ENCODE measurements around the gene TVP23C. TPM values are rescaled to one million over a fixed set of nuclear protein-coding genes. Genes with fewer than 3 reads are reported as not detected.

TVP23C gene
- polyA plus RNA-seq, 4 donors, result 12.7 to 19.2 (median 14.2) TPM

DNA sequence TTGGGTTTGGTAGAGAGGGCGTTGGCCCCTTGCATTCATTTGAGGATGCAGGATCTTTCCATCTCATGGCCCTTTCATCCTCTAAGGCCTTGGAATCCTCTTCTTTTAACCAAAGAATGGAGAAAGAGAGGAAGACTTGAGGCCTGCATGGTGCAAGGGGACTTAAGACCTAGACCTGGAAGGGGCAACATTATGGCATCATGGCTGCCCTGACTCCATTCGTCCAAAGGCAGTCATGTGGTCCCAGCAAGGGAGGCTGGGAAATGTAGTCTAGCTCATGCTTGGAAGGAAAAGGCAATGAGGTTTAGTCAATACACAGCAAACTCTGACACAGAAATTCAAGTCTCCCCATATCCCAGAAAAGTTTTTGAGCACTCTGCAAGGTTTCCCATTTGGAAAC is 65.2 kb downstream of the TVP23C start:
- DNase-seq (ENCODE audit: low read depth in 4 of 4, low spot score in 3 of 4), result no peak

DNA sequence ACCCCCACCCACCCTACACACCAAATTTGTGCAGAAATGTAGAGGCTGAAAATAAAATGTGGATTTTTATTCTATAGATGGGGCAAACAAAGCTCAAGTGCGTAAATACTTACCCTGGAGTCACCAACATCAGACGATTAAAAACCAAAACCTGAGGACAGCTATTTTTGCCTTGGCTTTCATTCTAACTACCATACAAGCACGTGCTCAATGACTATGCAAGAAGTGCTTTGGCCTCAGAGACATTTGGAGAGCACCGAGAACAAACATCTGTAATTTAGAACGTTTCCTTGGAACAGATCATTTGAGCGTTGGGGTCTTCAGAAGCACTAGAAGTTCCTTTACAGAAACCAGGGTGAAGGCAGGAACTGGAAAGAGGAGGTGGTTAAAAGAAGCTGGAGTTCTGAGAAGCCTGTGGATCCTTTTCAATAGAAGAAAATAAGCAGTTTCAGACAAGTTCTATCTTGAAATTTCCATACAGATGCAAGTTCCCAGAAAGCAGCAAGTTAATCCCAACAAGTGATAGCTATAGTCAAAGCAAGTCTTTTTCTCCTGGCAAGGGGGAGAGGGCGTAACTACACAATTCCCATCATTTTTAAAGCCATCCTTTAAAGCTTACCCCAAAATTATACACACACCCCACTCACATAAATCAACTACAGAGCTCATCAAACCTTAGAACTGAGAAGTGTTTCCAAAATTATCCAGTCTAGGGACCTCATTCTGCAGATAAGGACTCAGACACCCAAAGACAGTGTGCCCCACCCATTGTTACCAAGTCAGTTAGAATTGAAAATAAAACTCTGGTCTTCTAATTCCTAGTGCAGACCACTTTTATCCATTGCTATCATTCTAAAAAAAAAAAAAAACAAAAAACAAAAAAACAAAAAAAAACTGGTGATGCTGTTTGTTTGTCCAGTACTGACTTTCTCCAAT is 66.3 kb downstream of the TVP23C start:
- no peak for DNase-seq (ENCODE audit: low read depth in 4 of 4, low spot score in 3 of 4)

DNA sequence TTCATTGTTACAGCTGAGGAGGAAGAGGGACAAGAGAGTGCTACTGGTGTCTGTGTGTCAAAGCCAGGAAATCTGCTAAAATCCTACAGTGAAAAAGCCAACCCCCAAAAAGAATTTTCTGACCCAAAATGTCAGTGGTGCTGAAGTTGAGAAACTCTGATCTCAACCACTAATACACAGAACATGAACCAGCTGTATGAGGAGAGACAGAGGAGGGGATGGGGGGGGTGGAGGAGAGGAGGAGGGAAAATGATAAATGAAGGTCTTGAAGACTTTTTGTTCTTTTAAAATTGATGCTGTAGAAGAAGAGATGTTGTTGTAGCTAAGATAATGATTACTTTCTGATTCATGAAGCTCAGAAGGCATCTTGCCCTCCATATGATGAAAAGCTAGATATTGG is 68.5 kb downstream of the TVP23C start:
- DNase-seq (ENCODE audit: low read depth in 4 of 4, low spot score in 3 of 4), result no peak

DNA sequence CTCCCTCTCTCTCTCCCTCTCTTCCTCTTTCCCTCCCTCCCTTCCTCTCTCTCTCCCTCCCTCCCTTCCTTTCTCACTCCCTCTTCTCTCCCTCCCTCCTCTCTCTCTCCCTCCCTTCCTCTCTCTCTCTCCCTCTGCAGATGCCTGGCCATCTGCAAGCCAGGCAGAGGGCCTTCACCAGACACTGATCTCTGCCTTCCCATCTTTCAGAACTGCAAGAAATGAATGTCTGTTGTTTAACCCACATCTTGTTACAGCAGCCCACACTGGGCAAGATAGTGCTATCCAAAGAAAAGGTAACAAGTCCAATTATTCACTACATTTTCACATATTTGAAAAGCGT is 69.6 kb downstream of the TVP23C start:
- DNase-seq (ENCODE audit: low read depth in 4 of 4, low spot score in 3 of 4), result no peak

DNA sequence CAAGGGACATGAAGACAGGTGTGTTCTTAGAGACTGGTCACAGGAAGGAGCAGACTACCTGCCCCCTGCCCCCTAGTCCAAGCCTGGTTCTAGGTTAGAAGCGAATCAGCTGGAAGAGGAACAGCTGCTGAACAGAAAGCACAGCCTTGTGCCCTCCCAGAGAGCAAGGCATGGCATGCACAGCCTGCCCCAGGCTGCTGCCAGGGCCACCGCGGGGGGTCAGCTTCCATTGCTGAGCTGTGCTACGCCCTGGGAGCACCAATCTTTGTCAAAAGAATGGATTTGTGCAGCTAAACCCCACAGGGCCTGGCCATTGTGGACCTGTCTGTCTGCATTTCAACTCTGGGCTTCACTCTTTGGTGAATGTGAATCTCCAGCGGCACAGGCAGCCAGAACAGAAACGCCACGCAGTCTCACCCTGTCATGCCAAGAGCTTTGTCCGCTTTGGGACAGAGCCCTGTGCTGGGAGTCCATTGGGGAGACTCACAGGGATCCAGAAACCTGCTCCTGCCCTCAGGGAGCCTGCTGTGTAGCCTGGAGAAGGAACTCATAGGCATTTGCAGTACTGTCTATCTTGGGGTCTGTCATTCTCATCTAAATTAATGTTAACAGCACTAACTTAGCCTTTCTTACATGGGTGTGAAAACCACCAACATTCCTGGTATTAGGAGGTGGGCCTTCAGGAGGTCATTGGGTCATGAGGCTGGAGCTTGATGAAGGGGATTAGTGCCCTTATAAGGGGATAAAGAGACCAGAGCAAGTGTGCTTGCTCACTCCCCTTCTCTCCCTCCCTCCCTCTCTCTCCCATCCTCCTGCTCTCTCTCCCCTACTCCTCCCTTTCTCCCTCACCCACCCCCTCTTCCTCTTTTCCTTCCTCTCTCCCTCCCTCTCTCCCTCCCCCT is 70.2 kb downstream of the TVP23C start:
- no peak for DNase-seq (ENCODE audit: low read depth in 4 of 4, low spot score in 3 of 4)

DNA sequence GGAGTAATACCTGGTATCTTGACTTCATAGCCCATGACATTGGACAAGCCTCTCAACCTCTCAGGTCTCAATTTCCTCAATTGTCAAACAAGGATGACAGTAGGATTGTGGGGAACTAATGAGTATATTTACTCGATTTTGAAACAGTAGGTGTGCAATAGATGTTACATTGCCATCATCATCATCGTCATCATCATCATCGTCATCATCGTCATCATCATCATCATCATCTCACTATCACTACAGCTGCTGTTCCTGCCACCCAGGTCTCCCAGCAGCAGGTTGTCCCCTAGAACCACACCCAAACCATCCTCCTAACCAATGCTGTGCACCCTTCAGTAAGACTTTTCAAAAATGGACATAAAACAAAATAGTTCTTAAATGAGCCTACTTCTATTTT is 71.1 kb downstream of the TVP23C start:
- DNase-seq (ENCODE audit: low read depth in 4 of 4, low spot score in 3 of 4), result no peak

DNA sequence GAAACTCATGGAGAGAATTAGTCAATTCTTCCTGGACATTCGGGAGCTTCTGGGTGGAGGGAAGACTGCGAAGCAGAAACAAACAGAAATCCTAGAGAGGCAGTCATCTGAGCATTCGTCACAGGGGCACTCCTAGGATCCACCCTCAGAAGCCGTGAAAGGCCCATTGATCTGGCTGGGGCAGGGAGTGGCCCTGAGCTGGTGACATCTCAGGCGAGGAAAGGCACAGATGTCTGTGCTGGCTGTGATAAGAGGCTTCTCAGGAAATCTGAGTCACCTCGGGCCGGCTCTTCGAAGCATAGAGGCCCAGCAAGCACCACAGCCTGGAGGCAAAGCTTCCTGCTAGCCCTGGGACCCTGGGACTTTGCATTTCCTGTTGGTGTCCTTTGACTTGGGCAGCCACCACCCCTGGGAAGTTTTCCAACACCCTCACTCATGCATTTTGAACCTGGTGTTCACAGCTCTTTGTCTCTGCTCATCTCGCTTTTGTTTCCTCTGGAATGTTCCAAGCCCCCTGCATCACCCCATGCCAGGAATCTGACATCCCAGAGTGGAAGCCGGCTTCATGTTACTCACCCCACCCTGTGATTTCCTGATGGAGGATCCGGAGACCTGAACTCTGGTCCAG is 72.5 kb downstream of the TVP23C start:
- no peak for DNase-seq (ENCODE audit: low read depth in 4 of 4, low spot score in 3 of 4)

DNA sequence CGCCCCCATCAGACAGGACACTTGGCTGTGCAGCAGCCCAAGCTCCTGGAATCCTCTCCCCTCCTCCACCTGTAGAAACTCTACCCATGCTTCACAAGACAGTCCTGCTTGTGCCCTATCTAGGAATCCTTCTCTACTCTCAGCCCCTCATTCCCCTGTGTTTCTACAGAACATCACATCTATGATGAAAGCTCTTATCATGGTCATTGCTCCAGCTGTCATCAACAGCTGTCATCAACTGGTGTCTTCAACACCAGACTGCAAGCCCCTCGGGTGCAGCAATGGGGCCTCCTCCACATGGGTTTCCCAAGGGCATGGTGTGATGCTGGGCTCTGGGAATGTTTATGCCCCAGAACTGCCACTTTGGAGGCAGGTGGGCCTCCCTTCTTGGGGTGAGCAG is 74.7 kb downstream of the TVP23C start:
- DNase-seq (ENCODE audit: low read depth in 4 of 4, low spot score in 3 of 4), result no peak

DNA sequence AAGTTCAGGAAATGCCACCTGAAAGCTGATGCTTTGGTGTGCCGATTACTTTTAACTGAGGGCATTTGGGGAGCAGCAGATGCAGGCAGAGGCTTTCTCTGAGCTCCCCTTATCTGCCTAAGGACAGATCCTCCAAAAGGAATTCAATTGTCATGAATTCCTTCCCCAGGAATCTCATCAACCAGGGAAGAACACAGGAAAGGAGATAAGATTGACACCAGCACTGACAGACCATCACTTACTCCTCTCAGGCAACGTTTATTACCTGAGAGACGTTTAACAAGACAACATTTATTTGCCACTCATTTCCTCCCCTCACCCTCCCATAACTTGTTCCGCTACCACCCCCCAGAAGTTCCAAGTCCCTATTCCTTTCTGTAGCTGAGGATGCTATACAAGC is 78.2 kb downstream of the TVP23C start:
- DNase-seq (ENCODE audit: low read depth in 4 of 4, low spot score in 3 of 4), result no peak

DNA sequence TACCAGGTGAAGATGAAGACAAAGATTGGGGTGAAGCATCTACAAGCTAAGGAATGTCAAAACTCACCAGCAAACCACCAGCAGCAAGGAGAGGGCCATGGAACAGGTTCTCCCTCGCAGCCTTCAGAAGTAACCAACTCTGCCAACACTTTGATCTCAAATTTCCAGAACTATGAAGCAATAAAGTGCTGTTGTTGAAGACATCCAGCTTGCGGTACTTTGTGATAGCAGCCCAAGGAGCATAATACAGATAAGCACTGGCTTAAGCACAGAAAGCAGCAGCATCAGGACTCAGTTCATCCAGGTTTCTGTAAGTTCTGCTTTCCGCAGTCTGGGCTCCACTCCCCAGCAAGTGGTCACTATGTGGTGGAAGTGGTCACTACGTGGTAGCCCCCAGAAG is 79.9 kb downstream of the TVP23C start:
- no peak for DNase-seq (ENCODE audit: low read depth in 4 of 4, low spot score in 3 of 4)

DNA sequence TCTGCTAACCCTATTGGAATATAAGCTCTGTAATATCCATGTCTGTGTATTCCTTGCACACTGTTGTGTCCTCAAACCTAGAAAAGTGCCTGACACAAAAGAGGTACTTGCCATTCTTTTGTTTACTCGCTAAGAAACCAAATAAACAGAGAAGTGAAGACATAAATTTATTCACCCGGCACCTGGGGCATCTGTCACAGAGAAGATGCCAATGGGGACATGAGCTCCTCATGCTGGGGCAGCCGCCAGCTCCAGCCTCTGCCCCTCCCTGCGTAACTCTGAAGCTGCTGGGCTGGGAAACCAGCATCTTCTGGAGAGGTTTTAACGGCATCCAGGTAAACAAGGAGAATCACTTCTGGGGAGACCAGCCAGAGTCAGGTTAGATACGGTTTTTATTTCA is 80.8 kb downstream of the TVP23C start:
- no peak for DNase-seq (ENCODE audit: low read depth in 4 of 4, low spot score in 3 of 4)

DNA sequence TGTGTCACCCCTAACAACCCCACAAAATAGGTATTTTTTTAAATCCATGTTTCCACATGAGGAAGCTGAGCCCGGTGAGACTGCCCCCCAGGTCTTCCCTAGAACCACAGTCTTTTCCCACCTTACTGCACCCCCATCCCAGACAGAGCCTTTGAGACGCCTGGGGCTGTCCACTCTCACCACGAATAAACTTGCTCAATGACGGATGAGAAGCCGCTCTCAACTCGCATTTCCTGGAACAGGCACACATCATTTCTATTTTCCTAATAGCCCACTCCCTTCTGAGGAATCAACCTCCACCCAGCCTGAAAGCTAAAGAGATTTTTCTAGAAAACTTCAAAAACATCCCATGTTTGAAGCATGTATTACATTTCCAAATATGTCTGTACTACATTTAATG is 81.8 kb downstream of the TVP23C start:
- no peak for DNase-seq (ENCODE audit: low read depth in 4 of 4, low spot score in 3 of 4)

DNA sequence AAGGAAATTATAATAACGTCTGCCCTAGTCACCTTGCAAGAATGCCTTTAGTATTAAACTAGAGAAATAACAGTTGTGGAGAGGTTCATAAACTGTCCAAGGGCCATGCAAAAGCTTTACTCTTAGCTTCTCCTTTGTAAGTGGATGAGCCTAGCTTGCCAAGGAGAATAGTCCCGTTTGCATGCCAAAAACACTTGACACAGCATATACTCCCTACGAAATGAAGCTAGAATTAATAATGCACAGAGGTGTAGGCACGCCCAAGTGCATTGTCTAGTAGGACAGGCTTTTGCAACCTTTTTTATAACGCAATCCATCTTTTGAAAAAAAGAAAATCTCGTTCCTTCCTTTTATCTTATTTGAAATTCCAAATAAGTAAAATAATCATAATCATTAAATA is 83.1 kb downstream of the TVP23C start:
- no peak for DNase-seq (ENCODE audit: low read depth in 4 of 4, low spot score in 3 of 4)

DNA sequence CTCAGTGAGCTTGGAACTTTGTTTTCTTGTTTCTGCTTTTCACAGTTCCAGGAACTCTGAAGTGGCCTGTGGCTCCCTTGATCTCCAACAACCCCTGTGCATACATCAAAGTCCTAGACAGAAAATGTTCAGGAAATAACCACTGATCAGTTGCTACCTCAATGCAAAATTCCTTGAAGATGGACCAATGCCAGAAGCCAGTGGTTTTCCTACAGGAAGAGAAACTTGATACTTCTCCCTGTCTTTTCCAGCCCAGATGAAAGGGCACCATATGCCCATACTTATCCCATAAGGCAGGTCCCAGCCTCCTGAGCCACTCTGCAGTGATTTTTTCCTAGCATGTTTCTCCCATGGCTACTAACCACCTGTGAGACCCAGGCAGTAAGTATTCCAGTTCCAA is 83.6 kb downstream of the TVP23C start:
- no peak for DNase-seq (ENCODE audit: low read depth in 4 of 4, low spot score in 3 of 4)

DNA sequence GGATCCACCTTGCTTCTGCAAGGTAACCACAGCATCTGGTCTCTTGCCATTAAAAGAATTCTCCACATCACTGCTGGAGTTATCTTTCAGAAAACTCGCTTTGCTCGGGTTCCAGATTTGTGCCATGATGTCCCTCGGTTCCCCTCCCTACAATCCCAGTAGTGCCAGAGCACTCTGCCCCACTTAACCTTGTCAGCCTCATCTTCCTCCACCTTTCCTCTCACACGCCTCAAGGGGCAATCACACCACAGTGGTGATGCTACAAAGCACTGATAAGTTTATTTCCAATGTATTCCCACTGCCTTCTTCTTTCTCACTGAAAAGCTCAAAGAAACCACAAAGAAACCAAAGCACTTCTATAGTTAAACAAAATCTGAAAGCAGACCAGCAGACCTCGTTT is 84.4 kb downstream of the TVP23C start:
- no peak for DNase-seq (ENCODE audit: low read depth in 4 of 4, low spot score in 3 of 4)

DNA sequence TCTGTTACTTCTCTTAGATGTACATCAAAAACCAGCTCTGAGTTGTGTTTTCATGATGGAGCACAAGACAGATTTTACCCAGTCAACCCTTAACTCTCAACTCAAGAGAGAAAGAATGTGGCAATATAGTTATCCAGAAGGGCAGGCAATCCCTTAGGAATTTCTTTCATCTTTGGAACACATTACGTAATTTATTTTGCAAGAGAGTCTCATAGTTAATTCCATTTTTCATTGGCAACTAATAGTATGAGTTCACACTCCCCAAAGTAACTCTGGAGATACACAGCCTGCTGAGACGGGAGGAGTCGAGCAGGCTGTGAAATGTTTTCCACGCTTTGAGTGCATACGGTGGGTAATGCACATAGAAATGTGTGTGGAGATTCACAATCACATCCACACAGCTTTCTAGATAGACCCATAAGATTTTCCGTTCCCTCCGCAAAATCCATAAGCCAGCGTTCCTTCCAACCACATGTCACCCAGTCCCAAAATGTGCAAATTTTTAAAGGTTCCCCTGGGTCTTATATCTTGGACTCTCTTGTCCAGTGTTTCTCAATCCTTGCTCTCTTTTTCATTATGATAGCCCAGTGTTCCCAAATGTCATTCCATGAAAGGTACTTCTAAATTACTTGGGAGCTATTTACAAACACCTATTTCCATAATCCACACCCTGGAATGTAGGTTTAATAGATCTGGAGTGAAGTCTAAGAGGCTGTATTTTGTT is 87.5 kb downstream of the TVP23C start:
- DNase-seq (ENCODE audit: low read depth in 4 of 4, low spot score in 3 of 4), result no peak

DNA sequence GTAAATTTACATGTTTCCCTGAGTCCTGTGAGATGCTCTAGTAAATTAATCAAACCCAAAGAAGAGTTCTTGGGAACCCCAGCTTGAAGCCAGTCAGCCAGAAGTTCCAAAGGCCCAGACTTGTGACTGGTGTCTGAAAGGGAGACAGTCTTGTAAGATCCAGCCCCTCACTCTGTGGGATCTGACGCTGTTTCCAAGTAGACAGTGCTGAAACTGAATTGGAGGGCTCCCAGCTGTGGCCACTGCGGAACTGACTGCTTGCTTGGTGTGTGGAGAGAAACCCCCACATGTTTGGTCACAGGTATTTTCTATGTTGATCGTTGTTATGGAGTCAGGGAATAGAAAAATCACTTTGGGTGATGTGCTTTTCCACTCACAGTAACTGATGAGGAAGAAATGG is 90.4 kb downstream of the TVP23C start:
- no peak for DNase-seq (ENCODE audit: low read depth in 4 of 4, low spot score in 3 of 4)

DNA sequence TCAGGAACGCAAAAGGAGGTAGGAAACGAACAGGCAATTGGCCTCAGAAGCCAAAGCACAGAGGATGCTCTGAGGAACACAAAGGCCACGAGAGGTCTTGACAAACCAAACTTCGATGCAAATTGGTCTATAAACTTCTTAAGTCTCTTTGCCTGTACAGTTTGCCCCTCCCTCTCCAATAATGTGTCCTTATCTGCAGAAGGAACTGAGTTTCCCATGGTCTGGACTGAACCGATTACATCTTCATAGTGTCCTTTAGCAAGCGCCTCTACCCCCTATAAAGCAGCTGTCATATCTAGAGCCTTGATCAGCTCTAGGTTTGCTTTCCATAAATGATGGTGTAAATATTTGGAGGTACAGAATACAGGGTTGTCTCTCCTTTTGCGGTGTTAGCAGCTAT is 92.7 kb downstream of the TVP23C start:
- no peak for DNase-seq (ENCODE audit: low read depth in 4 of 4, low spot score in 3 of 4)

DNA sequence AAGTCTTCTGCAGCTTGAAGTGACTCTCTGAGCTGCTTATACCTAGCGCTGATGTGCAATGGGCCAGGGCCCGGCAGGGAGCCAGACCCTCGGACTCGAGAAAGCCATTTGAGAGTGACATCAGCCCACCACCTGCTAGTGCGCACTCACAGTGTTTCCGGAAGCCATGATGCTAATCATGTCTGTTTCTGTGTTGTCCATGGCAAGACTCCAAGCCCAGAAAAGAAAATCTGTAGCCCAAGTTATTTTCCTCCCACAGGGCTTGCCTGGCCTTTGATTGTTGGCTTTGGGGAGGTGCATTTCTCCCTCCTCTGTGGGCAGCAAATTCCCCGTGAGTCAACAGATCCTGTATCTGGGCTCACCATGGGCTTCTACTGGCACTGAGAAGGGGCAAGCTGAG is 94.0 kb downstream of the TVP23C start:
- no peak for DNase-seq (ENCODE audit: low read depth in 4 of 4, low spot score in 3 of 4)

DNA sequence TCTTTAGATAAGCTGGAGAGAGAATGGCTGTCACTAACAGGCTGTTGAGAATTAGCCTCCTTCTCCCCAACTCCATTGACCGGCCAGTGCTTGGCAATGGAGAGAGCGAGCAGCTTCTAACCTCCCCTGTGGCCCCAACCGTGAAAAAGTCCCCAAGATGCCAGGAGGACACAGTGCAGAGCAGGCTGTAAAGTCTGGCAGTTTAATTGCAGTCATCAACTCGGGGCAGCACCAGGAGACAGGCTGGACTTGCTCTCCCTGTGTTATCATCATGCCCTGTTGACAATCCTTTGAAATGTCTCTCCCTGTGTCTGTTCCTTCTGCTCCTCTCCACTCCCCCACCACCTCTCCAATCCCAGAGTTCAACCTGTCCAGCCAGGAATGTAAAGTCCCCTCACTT is 95.2 kb downstream of the TVP23C start:
- DNase-seq (ENCODE audit: low read depth in 4 of 4, low spot score in 3 of 4), result no peak

DNA sequence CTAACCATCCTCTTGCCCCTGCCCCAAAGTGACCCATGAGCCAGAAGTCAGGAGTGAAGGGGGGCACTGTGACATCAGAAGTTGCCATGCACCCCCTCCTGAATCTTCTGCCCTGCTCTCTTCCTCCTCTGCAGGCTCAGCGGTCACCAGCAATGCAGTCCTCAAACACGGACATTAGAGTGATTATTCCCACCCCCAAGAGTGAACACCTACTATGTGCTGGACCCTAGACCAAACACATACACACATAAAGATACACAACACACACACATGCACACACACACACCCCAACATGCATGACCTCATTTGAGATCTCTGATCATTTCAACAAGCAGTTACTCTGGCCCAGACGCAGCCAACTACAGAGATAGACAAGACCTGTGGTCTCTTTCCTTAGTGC is 95.7 kb downstream of the TVP23C start, which contains the start of gene CDRT4:
CDRT4 (minus strand) TSS at position 30 of the 400 bp plus-strand sequence. CDS start 27,383 bp downstream, outside the sequence.
- no peak for DNase-seq (ENCODE audit: low read depth in 4 of 4, low spot score in 3 of 4)

All from right renal pelvis (tissue), 4 donors.